CD14-positive monocyte (primary cell): ENCODE results near the gene EXOC6B. TPM values are rescaled to one million over a fixed set of nuclear protein-coding genes. Genes with fewer than 3 reads are reported as not detected.

ENCODE experiments used
- DNase-seq, 3 donors: peaks; one replicate each; pipeline ENCODE4 v3.0.0-alpha.2; 2011 to 2022
- H2AFZ ChIP-seq: 2 replicates; pipeline ENCODE4 v1.6.0; 2012; ENCODE audit warnings: mild to moderate bottlenecking, low read depth, low read length, inconsistent platforms; ENCODE audit not compliant: insufficient read depth, poor library complexity, severe bottlenecking
- H3K27ac ChIP-seq, 2 donors: 1 replicate in 1 of 2; 2 replicates in 1 of 2; pipeline ENCODE4 v1.5.1; 2012 to 2013; ENCODE audit warnings: low read length in 2 of 2, control low read depth in 1 of 2, inconsistent platforms in 1 of 2, low read depth in 1 of 2, mild to moderate bottlenecking in 1 of 2
- H3K27me3 ChIP-seq, 2 donors: one replicate each; pipeline versions ENCODE4 v1.6.0 to v1.6.1; 2011 to 2013; ENCODE audit warnings: low read length in 2 of 2; ENCODE audit not compliant: control insufficient read depth in 2 of 2, insufficient read depth in 2 of 2
- H3K36me3 ChIP-seq, 2 donors: replicated peaks in 1 of 2; 1 replicate in 1 of 2; 2 replicates in 1 of 2; pipeline versions ENCODE4 v1.5.1 to v1.6.1; 2012 to 2013; ENCODE audit warnings: low read length in 2 of 2, control low read depth in 1 of 2, inconsistent platforms in 1 of 2, mild to moderate bottlenecking in 1 of 2; ENCODE audit not compliant: insufficient read depth in 2 of 2, control insufficient read depth in 1 of 2
- H3K4me1 ChIP-seq, 2 donors: 1 replicate in 1 of 2; 2 replicates in 1 of 2; pipeline versions ENCODE4 v1.5.1 to v1.6.1; 2012 to 2013; ENCODE audit warnings: low read length in 2 of 2, control low read depth in 1 of 2, inconsistent platforms in 1 of 2, mild to moderate bottlenecking in 1 of 2, moderate library complexity in 1 of 2; ENCODE audit not compliant: insufficient read depth in 2 of 2, control insufficient read depth in 1 of 2
- H3K4me2 ChIP-seq: replicated peaks from 2 replicates; pipeline ENCODE3; 2012; ENCODE audit warnings: low read length, moderate library complexity, mild to moderate bottlenecking; ENCODE audit not compliant: poor library complexity, severe bottlenecking; ENCODE audit errors: extremely low read depth
- H3K4me3 ChIP-seq, 3 experiments: fragments of 200-600 bp in 1 of 3; sonication (generic) in 1 of 3; replicated peaks in 1 of 3; 1 replicate in 2 of 3; 2 replicates in 1 of 3; pipeline ENCODE4 v1.5.1; 2011 to 2013; ENCODE audit warnings: low read length in 3 of 3, mild to moderate bottlenecking in 3 of 3, control low read depth in 2 of 3, low read depth in 2 of 3, inconsistent platforms in 1 of 3, moderate library complexity in 1 of 3
- H3K79me2 ChIP-seq: 2 replicates; pipeline ENCODE4 v1.6.0; 2012; ENCODE audit warnings: mild to moderate bottlenecking, control low read depth, inconsistent platforms, low read length, moderate library complexity; ENCODE audit not compliant: insufficient read depth
- H3K9ac ChIP-seq: 2 replicates; pipeline ENCODE4 v1.6.0; 2017; ENCODE audit warnings: low read length, mild to moderate bottlenecking; ENCODE audit not compliant: insufficient read depth, poor library complexity, severe bottlenecking
- H3K9me3 ChIP-seq, 2 donors: replicated peaks in 1 of 2; 1 replicate in 1 of 2; 2 replicates in 1 of 2; pipeline versions ENCODE4 v1.5.1 to v1.6.1; 2012 to 2013; ENCODE audit warnings: low read length in 2 of 2, control low read depth in 1 of 2; ENCODE audit not compliant: control insufficient read depth in 1 of 2, insufficient read depth in 1 of 2
- H4K20me1 ChIP-seq: 2 replicates; pipeline ENCODE4 v1.6.0; 2012; ENCODE audit warnings: mild to moderate bottlenecking, low read length, control low read depth, moderate library complexity; ENCODE audit not compliant: insufficient read depth
- H3K27ac Mint-ChIP-seq, 7 donors: one replicate each; pipeline ENCODE4 v1.8.0; 2020; ENCODE audit warnings: mild to moderate bottlenecking in 7 of 7, mixed read lengths in 7 of 7, moderate library complexity in 6 of 7, inconsistent platforms in 2 of 7
- H3K27me3 Mint-ChIP-seq, 3 donors: one replicate each; pipeline ENCODE4 v1.8.0; 2021 to 2022; ENCODE audit warnings: low read depth in 3 of 3, mild to moderate bottlenecking in 3 of 3, mixed read lengths in 3 of 3, moderate library complexity in 3 of 3, inconsistent platforms in 1 of 3
- H3K36me3 Mint-ChIP-seq, 2 donors: one replicate each; pipeline ENCODE4 v1.8.0; 2020; ENCODE audit warnings: mixed read lengths in 2 of 2, inconsistent platforms in 1 of 2, mild to moderate bottlenecking in 1 of 2
- H3K4me1 Mint-ChIP-seq: one replicate; pipeline ENCODE4 v1.8.0; 2020; ENCODE audit warnings: mild to moderate bottlenecking, mixed read lengths
- H3K4me3 Mint-ChIP-seq, 2 donors: one replicate each; pipeline ENCODE4 v1.8.0; 2020; ENCODE audit warnings: mild to moderate bottlenecking in 2 of 2, mixed read lengths in 2 of 2, moderate library complexity in 1 of 2
- H3K9me3 Mint-ChIP-seq, 7 donors: one replicate each; pipeline ENCODE4 v1.8.0; 2020 to 2022; ENCODE audit warnings: mixed read lengths in 7 of 7, mild to moderate bottlenecking in 6 of 7, moderate library complexity in 6 of 7, inconsistent platforms in 2 of 7
- CTCF ChIP-seq: fragments of 200-600 bp; IDR thresholded peaks from one replicate; pipeline ENCODE4 v1.8.0; 2022; ENCODE audit warnings: antibody characterized with exemption, mild to moderate bottlenecking
- WGBS: methylation state at CpG from one replicate; pipeline ENCODE4 v1.1.5; 2013; ENCODE audit warnings: missing lambda C conversion rate; ENCODE audit not compliant: insufficient coverage; 5-methylcytosine and 5-hydroxymethylcytosine counted together
- intact Hi-C, 2 donors: fragments of 100-400 bp; cut with micrococcal nuclease; formaldehyde crosslinking; loops; one replicate each; pipeline versions ENCODE4 v1.15.0 to v1.15.1; 2023
- polyA plus RNA-seq, 3 donors: library from polyadenylated mRNA; depleted of rRNA in 1 of 3; unstranded in 2 of 3; stranded (reverse) in 1 of 3; fragments of 300-500 nt in 2 of 3; fragments of >200 nt in 1 of 3; fragmentation: Illumina TruSeq in 2 of 3; gene quantifications; 1 replicate in 2 of 3; 2 replicates in 1 of 3; pipeline ENCODE4 v1.2.3, GENCODE V29; 2012 to 2021

EXOC6B gene
- polyA plus RNA-seq, 3 donors = 1.8 to 2.8 (median 2.1) TPM

GRCh38 chr2:72843301-72843700, 17.5 kb upstream of the EXOC6B start:
- DNase-seq = no peak
- no CpG with 5 or more reads among the region's 2 CpGs for WGBS
- intact Hi-C loops = no loop called here
- H3K27ac Mint-ChIP-seq = no peak overlapping the region
- Histone ChIP-seq H3K4me3 (no peak overlapping the region), H3K4me1 (no peaks in the 10 kb centered on the region), H3K9me3 (no peaks in the 10 kb centered on the region), H3K79me2 (no peaks in the 10 kb centered on the region), H3K27me3 (peaks cover 0 to 7% of the 10 kb centered on the region in 2 donors), H3K9ac (no peak overlapping the region), H3K4me2 (no peak overlapping the region), H3K36me3 (no peaks in the 10 kb centered on the region), H4K20me1 (no peaks in the 10 kb centered on the region), H2AFZ (no peak overlapping the region), H3K27ac (no peak overlapping the region)
- peaks cover 0 to 2% (median 0%) of the 10 kb centered on the region in 7 donors for H3K9me3 Mint-ChIP-seq
- no peak overlapping the region for H3K4me3 Mint-ChIP-seq
- H3K36me3 Mint-ChIP-seq = no peaks in the 10 kb centered on the region
- H3K27me3 Mint-ChIP-seq = peaks cover 7 to 11% (median 10%) of the 10 kb centered on the region in 3 donors
- no peaks in the 10 kb centered on the region for H3K4me1 Mint-ChIP-seq
- no peak for TF ChIP-seq CTCF

GRCh38 chr2:72841462-72842125, 15.8 kb upstream of the EXOC6B start:
- no peak overlapping the region for H3K9ac ChIP-seq
- H3K4me3 ChIP-seq = no peak overlapping the region
- no peaks in the 10 kb centered on the region for H3K4me1 ChIP-seq
- peaks cover 0 to 7% of the 10 kb centered on the region in 2 donors for H3K27me3 ChIP-seq
- Mint-ChIP-seq H3K27ac (no peak overlapping the region), H3K36me3 (no peaks in the 10 kb centered on the region), H3K9me3 (peaks cover 0 to 2% (median 0%) of the 10 kb centered on the region in 7 donors), H3K4me1 (no peaks in the 10 kb centered on the region), H3K4me3 (no peak overlapping the region), H3K27me3 (peaks cover 7 to 11% (median 10%) of the 10 kb centered on the region in 3 donors)
- H2AFZ ChIP-seq = no peak overlapping the region
- intact Hi-C loops = no loop called here
- DNase-seq = no peak
- H3K9me3 ChIP-seq = no peaks in the 10 kb centered on the region
- no peak overlapping the region for H3K27ac ChIP-seq
- no peak overlapping the region for H3K4me2 ChIP-seq
- TF ChIP-seq CTCF = no peak
- no peaks in the 10 kb centered on the region for H3K79me2 ChIP-seq
- no peaks in the 10 kb centered on the region for H3K36me3 ChIP-seq
- 75% methylated on average over 2 of the region's 3 CpGs for WGBS
- H4K20me1 ChIP-seq = no peaks in the 10 kb centered on the region
